Measurements from ENCODE around the gene HIRIP3.
"Not testable (repeated sequence)": the region's sequence is repeated elsewhere in the genome, so short reads cannot be mapped to it uniquely, and the experiment has no call there.

The HIRIP3 gene

GRCh38 chr16:29982560-29983419, 12.6 kb downstream of the HIRIP3 start:
- DNase-seq, result no peak

- no peak for DNase-seq
These were observed 16.7 kb downstream of the HIRIP3 start for GRCh38 chr16:29978564-29979270.

- no peak for DNase-seq
These were observed 17.3 kb downstream of the HIRIP3 start for GRCh38 chr16:29978081-29978480.

GRCh38 chr16:29977063-29977825, 18.2 kb downstream of the HIRIP3 start:
- DNase-seq, result no peak

GRCh38 chr16:29975811-29976511, 19.5 kb downstream of the HIRIP3 start:
- no peak for DNase-seq

- no peak for DNase-seq
These were observed 20.3 kb downstream of the HIRIP3 start for GRCh38 chr16:29975134-29975538.

- DNase-seq, result no peak
These were observed 20.9 kb downstream of the HIRIP3 start for GRCh38 chr16:29974291-29975133.

GRCh38 chr16:29973384-29974246, 21.8 kb downstream of the HIRIP3 start, which contains the start of gene TAOK2:
Gene TAOK2, plus strand, starts transcription at chr16:29973868. Its CDS starts 3,905 bp downstream, at chr16:29977773.
- DNase-seq, result peak; percentile 100

- no peak for DNase-seq
These were observed 22.4 kb downstream of the HIRIP3 start for GRCh38 chr16:29972992-29973383.

GRCh38 chr16:29972500-29972899, 22.9 kb downstream of the HIRIP3 start:
- no peak for DNase-seq

GRCh38 chr16:29971304-29971703, 24.1 kb downstream of the HIRIP3 start:
- no peak for DNase-seq

GRCh38 chr16:29968205-29968604, 27.2 kb downstream of the HIRIP3 start:
- DNase-seq, result no peak

- DNase-seq, result no peak
These were observed 32.2 kb downstream of the HIRIP3 start for GRCh38 chr16:29963021-29963743.

- peak; percentile 22 for DNase-seq
These were observed 32.9 kb downstream of the HIRIP3 start for GRCh38 chr16:29962344-29962994.

GRCh38 chr16:29961479-29962343, 33.7 kb downstream of the HIRIP3 start, which contains the start of gene TMEM219:
Gene TMEM219, plus strand, starts transcription at chr16:29962079. Its CDS starts 1,065 bp downstream, at chr16:29963144.
- DNase-seq, result peak; percentile 92

- no peak for DNase-seq
These were observed 34.3 kb downstream of the HIRIP3 start for GRCh38 chr16:29961127-29961478.

- not testable (repeated sequence) for DNase-seq
These were observed 35.6 kb downstream of the HIRIP3 start for GRCh38 chr16:29959821-29960220.

- DNase-seq, result no peak
These were observed 36.1 kb downstream of the HIRIP3 start for GRCh38 chr16:29959293-29959692.

All from NCI-H510A treated with DMSO at 0.1 percent for 48 hours (cell line).